GM18507 (cell line): Measurements from ENCODE around the gene CHMP1B.
A peak's percentile ranks its signal among the peaks of the same experiment; 100 is the strongest.

Source experiments
- DNase-seq: peaks from one replicate; pipeline ENCODE4 v3.0.0; 2011; ENCODE audit warnings: low read depth; ENCODE audit not compliant: insufficient read length; ENCODE audit errors: extremely low spot score
- FAIRE-seq: peaks from 2 replicates; lab custom pipeline; 2011; peaks lifted over from hg19 to GRCh38; lab: Jason Lieb, UNC

CHMP1B gene, protein sequence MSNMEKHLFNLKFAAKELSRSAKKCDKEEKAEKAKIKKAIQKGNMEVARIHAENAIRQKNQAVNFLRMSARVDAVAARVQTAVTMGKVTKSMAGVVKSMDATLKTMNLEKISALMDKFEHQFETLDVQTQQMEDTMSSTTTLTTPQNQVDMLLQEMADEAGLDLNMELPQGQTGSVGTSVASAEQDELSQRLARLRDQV

DNA sequence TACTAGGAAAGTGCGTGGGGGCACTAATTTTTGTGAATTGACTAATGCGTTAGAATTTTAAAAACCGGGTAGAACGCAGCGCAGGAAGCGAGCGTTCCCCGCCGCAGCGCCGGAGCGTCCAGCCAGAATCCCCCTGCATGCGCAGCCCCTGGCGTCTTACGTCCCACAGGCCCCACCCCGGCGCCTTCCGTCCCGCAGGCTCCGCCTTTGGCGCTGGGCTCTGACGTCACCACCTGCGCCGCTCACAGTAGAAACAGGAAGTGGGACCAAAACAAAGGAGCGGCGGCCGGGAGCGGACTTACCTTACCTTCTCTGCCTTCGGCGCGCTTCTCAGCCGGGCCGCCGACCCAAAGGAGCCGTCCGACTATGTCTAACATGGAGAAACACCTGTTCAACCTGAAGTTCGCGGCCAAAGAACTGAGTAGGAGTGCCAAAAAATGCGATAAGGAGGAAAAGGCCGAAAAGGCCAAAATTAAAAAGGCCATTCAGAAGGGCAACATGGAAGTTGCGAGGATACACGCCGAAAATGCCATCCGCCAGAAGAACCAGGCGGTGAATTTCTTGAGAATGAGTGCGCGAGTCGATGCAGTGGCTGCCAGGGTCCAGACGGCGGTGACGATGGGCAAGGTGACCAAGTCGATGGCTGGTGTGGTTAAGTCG lies at the start of gene CHMP1B:
Gene CHMP1B, plus strand, starts transcription at position 268 of the 660 bp plus-strand sequence. Its CDS starts 99 bp downstream, at position 367.
- DNase-seq (peak; percentile 95), FAIRE-seq (peak; percentile 97)

DNA sequence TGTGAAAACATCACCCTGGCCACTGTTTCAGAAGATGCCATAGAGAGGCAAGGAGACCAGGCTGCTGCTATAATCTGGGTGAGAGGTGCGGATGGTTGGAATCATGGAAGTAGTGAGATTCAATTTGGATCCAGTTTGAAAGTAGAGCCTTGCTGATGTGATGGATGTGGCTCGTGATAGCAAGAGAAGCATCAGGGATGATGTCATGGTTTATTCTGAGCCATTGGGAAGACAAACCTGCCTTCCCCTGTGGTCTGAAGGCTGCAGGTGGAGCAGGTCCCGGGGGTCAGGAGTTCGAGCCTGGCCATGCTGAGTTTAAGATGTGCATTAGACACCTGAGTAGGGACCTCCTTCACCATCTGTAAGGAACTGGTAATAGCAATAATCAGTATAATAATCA lies 49.6 kb upstream of the CHMP1B start:
- DNase-seq (no peak), FAIRE-seq (no peak)

DNA sequence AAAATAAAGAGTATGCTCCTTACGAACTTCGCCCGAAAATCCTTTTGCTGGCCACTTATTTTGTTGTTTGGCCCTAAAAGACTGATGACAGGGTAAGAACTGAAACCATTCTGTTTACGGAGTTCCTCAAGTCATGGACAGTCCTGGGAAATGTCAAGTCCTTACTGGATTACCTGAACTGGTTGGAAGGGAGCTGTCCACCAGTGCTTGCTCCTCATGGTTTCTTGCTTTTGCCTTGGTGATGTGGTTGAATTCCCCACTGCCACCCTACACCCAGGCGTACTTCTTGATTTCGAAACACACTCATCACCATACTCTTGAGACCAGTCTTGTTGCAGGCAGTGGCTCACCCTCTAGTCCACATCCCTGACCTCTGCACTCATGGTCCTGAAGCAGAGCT lies 49.1 kb upstream of the CHMP1B start:
- no peak for FAIRE-seq
- DNase-seq, result no peak

DNA sequence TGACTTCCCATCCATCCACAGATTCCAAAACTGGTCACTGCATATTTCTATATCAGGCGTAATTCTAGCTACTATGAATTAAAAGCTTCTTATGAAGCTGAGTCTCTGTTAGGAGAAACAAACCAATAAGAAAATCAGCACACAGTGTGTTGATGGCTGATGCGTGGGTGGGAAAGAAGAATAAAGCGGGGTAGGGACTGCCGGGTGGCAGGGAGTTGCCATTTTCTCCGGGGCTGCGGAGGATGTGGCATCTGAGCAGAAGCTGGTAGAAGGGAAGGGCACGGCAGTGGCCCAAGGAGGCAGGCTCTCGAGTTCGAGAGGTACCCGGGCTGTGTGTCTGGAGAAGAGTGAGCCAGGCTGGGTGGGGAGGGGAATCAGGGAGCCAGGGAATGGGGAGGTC lies 48.6 kb upstream of the CHMP1B start:
- FAIRE-seq, result no peak

DNA sequence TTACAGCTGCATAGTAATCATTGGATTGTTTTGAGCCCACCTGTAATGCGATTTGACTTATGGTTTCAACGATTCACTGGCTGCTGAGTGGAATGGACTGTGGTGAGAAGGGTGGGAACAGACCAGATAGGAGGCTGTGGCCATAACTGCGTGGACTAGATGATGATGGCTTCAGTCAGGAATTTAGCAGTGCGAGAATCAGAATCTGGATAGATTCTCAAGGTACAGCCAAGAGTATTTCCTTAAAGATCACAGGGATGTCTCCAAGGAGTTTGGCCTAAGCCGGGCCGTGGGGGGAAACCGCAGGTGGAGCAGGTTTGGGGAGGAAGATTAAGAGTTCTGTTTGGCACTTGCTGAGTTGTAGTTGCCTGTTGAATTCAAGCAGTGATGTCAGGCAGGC lies 44.0 kb upstream of the CHMP1B start:
- no peak for DNase-seq
- FAIRE-seq, result no peak

More for the DNA sequence above, 48.6 kb upstream of the CHMP1B start:
- no peak for DNase-seq

DNA sequence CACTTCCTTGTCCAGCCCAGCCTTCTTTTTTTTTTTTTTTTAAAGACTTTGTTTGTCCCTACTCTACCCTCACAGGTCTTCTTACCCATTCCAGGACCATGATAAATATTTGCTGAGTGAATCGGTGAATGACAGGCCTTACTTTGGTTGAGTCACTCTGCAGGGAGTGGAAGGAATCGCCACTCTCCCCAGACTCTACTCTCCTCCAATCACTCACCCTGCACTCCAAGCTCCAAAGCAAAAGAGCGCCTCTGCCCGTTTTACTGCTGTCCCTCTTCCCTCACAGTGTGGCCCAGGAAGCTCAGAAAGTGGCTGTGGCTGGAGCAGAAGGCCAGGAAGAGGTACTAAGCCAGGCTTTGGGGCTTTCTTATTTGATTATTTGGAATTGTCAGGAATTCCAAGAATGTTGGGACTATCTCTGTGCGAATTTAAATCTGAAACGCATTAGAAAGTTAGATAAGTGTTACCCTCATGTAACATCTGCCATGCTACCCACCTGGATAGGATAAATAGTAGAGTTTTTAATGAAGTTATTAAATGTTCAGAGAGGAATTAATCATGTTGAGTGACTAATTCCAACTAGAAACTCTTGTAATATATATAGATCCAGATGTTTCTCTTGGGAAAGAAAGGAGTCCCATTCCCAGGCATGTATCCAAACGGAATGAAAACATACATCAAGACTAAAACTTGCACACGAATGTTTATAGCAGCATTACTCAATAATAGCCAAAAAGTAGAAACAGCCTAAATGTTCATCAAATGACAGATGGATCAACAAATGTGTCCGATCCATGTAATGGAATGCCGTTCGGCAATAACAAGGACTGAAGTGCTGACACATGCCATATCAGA lies 43.0 kb upstream of the CHMP1B start:
- FAIRE-seq (no peak), DNase-seq (no peak)

DNA sequence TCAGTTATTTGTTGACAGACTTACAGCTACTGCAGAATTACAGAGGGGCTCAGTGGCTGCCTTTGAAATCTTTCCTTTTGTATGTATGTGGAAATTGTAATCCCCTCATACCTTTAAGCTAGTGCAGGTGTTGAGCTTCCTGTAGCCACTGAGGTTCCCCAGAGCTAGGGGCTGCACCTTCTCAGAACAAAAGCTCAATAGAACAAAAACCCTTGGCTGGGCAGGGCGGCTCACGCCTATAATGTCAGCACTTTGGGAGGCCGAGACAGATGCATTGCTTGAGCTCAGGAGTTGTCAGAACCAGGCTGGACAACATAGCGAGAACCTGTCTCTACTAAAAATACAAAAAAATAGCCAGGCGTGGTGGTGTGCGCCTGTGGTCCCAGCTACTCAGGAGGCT lies 41.3 kb upstream of the CHMP1B start:
- DNase-seq (no peak), FAIRE-seq (no peak)

DNA sequence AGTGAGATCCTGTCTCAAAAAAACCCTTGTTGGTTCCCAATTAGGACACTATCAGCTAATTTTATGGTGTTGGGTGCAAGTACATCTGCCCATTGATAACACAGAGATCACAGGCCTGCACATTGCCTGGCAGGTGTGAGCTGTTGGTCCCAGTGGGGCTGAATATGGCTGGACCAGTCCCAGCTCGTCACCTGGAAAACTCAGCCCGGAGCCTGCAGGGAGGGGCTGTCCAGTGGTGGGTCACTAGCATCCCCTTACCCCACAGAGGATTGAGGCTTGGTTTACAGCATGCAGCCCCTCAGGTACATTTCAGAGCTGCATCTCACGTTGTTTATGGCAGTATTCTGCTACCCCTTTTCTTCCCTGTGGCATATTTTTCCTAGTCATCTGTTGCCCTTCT lies 40.8 kb upstream of the CHMP1B start:
- FAIRE-seq (no peak), DNase-seq (no peak)

DNA sequence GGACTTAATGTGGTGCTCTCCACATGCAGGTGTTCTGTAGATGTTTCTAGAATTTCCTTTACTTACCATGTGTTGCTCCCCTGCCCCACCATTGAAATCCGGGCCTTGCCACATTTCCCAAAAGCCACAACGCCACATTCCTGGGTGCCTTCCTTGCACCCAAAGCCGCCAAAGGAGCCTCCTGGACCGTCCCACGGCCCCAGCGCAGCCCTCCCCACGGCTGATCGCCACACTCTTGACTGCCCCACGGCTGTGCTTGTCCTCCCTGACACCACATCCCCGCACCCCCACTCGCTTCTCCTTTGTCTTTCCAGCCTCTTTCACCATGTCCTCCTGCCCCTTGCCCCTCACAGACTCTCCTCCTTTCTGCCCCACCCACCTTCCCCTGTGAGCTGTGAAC lies 40.2 kb upstream of the CHMP1B start:
- FAIRE-seq, result no peak
- no peak for DNase-seq

DNA sequence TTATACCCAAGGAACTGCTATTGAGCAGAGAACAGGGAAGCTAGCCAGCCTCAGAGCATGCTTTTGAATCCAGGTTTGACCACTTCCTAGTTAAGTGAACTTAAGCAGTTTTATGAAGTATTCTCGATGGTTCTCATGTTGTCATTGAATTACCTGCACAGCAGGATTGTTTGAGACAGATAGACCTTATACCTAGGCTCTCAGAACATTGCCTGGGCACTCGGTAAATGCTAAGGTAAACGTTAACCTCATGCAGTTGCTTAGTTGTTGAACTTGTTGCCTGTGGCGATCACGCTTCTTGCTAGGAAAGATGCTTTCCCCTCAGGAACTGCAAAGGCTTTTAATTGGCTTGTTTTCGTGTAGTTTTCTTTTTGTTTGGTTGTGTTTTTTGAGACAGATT lies 34.0 kb upstream of the CHMP1B start:
- DNase-seq (no peak), FAIRE-seq (no peak)

DNA sequence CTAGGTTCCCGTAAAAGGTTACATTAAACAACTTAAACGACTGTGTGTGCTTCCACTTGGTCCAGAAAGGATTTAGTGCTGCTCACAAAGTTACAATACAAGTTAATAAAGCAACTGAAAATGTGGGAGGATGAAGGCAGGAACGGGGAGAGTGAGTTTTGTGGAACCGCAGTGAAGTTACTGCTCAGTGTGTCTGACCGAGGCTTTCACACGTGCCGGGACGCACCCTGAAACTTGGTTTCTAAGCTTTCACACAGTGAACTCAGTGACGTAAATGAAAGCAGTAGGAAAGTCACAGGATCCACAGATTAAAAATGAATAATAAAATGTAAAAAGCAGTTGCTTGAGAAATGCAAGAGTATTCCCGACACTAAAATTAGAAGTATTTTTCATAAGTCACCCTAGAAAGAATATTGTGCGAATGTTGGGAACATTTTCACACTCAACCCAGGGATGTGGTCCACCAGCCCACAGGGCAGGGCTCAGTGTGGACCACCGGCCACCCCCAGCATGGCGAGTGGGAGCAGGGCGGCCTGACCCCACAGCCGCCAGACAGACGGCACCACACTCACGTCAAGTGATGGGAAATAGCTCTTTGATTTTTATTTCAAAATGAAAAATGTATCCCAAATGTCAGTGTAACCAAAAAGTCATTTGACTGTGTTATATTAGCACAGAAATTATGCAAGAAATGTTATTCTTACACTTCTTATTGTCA lies 32.6 kb upstream of the CHMP1B start:
- DNase-seq (no peak), FAIRE-seq (no peak)

DNA sequence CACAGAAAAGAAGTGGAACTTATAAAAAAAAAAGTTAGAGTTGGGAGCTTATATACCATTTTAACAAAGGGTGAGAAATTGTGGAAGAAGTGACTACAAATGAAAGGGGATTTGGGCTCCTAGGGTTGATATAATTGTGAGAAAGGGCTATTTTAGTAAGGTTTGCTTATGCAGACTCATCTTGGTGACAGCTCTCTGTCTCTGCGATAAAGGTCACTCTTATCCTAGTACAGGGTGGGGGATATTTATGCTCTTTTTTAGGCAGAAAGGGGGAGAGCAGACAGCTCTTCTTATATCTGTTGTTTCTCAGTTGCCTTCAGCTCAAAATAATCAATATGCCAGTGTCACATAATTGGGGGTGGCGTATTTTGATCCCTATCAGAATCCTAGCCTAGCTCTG lies 31.3 kb upstream of the CHMP1B start:
- FAIRE-seq (no peak), DNase-seq (no peak)

DNA sequence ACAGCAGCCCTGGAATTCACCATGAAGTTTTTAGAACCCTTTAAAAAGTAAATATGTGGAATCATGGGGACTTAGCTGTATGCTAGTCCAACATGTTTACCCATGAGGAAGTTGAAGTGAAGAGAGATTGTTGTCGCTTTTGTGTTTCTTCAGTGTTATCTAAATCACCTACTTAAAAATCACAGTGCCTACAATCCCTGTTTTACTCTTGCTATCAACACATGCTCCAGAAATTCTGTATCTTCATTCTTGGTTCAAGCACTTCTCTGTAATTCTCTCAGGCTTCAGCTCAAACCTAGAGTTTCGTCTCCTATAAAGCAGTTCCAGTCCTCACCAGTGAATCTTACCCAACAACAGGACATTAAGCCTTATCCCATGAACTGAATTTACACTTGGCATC lies 30.5 kb upstream of the CHMP1B start:
- no peak for DNase-seq
- no peak for FAIRE-seq

DNA sequence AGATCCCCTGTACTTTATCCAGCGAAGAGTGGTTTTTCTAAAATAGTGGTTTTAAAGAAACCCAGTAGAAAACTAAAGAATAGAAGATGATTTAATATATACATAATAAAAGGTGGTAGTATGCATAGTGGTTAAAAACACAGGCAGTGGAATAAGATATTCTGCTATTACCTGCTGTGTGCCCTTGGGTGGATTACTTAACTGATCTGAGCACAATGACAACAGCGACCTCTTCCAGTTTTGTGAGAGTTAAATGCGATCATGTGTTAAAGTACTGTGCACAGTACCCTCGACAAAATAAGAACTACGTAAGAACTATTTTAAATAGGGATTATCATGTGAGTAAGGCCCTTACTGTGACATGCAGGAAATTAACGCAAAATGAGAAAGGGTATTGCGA lies 30.0 kb upstream of the CHMP1B start:
- DNase-seq (no peak), FAIRE-seq (no peak)

DNA sequence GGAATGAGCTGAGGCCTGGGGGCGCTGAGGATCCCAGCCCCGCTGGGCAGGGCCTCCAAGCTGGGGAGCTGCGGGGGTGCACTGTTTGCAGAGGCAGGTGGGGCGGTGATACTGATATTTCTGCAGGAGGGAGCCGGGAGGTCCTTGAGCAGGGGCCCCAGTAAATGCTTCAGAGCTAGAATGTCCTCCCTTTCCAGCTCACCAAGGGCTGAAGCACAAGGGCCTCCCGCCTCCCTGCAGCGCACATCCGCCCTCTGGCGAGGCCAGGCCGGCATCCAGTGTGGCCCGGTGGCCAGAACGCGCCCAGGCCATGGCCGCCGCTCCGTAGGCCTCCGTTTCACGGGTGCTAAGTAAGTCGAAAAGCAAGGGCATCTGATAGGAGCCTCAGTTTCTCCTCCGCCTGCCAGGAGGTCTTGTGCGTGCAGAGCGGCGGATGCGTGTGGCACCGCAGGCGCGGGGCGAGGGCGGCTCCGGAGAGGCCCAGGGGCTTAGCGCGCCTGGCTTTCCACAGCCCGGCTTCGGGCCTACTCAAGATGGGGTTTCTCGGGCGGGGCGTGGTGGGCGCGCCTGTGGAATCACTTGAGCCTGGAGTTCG lies 29.5 kb upstream of the CHMP1B start:
- FAIRE-seq, result no peak

DNA sequence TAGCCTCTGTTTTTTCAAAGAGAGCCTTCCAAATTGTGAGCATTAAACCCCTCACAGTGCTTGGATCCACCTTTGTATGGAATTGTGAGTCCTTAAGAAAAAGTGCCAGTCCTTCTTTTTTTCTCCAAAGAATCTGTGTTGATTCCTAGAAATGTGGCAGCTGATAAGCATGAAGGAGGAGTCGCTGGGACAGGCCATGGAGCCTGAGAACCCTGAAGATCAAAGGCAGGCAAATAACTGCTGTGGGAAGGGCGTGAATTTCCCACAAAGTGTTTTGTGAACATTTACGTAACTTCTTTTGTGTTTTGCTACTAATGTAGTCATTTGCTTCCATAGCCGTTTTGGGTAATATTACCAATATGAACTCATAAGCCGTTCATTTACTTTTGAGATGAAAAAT lies 27.7 kb upstream of the CHMP1B start:
- DNase-seq (no peak), FAIRE-seq (no peak)

More for the DNA sequence above, 29.5 kb upstream of the CHMP1B start:
- DNase-seq, result no peak

DNA sequence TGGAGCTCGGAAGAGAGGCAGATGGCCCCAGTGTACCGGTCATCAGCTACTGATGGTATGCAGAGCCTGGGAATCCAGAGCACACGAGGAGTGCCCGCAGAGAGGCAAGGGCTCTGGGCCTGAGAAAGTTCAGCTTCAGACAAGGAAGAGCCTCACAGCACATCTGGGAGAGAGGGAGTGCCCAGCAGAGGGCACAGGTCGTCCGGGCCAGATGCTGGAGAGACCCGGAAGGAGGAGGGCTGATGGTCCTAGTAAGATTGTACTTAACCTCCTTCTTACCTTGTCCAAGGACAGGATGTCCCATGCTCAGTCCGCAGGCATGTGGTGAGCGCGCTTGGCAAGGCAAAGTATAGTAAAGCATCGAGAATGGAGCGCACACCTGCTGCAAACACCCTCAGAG lies 24.4 kb upstream of the CHMP1B start:
- FAIRE-seq (no peak), DNase-seq (no peak)

DNA sequence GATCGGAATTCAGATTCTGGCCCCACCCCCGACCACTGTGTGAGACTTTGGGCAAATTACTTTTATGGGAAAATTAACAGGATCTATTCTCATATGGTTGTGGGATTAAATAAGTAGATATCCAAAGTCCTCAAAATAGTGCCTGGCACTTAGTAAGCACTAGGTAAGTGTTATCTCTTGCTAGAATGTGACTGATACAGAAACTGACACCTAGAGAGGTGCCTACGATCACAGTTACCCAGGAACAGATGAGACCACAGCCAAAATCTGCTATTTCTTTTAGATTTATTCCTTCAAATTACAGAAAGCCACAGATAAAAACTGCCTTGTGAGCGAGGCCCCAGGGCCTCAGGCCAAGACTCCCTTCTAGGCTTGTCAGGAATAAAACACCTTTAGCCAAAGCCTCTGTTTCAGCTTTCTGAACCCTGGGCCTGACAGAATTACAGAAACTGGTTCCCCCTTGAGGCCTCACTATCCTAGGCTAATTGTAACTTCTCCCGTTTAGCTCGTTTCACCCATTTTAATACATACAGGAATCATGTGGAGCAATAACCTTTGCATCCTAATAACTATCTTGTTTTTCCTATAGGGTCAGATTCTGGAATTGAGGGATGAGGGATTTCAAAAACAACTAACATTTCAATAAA lies 22.3 kb upstream of the CHMP1B start:
- DNase-seq (no peak), FAIRE-seq (no peak)

DNA sequence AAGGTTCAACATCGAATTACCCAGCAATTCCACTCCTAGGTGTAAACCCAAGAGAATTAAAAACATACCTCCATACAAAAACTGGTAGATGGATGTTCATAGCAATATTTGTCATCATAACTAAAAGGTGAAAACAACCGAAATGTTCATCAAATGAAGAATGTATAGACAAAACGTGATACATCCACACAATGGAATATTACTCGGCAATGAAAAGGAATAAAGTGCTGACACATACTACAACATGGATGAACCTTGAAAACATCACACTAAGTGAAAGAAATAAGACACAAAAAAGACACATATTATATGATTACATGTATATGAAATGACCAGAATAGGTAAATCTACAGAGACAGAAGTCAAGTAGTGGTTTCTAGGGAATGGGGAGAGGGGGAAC lies 20.6 kb upstream of the CHMP1B start:
- DNase-seq, result no peak
- no peak for FAIRE-seq
